Stimulated activated CD4-positive, alpha-beta T cell treated with anti-CD3 and anti-CD28 coated beads, Interleukin-12 subunit alpha, Interleukin-12 subunit beta, amount 100 ng/mL, for 24 hours (primary cell): ENCODE data around the gene AREL1.
"Not testable (repeated sequence)": the region's sequence is repeated elsewhere in the genome, so short reads cannot be mapped to it uniquely, and the experiment has no call there.

Experiments
- DNase-seq, 2 experiments: peaks; one replicate each; pipeline ENCODE4 v3.0.0-alpha.2; 2020; ENCODE audit warnings: low read depth in 2 of 2

AREL1 gene, protein sequence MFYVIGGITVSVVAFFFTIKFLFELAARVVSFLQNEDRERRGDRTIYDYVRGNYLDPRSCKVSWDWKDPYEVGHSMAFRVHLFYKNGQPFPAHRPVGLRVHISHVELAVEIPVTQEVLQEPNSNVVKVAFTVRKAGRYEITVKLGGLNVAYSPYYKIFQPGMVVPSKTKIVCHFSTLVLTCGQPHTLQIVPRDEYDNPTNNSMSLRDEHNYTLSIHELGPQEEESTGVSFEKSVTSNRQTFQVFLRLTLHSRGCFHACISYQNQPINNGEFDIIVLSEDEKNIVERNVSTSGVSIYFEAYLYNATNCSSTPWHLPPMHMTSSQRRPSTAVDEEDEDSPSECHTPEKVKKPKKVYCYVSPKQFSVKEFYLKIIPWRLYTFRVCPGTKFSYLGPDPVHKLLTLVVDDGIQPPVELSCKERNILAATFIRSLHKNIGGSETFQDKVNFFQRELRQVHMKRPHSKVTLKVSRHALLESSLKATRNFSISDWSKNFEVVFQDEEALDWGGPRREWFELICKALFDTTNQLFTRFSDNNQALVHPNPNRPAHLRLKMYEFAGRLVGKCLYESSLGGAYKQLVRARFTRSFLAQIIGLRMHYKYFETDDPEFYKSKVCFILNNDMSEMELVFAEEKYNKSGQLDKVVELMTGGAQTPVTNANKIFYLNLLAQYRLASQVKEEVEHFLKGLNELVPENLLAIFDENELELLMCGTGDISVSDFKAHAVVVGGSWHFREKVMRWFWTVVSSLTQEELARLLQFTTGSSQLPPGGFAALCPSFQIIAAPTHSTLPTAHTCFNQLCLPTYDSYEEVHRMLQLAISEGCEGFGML

DNA sequence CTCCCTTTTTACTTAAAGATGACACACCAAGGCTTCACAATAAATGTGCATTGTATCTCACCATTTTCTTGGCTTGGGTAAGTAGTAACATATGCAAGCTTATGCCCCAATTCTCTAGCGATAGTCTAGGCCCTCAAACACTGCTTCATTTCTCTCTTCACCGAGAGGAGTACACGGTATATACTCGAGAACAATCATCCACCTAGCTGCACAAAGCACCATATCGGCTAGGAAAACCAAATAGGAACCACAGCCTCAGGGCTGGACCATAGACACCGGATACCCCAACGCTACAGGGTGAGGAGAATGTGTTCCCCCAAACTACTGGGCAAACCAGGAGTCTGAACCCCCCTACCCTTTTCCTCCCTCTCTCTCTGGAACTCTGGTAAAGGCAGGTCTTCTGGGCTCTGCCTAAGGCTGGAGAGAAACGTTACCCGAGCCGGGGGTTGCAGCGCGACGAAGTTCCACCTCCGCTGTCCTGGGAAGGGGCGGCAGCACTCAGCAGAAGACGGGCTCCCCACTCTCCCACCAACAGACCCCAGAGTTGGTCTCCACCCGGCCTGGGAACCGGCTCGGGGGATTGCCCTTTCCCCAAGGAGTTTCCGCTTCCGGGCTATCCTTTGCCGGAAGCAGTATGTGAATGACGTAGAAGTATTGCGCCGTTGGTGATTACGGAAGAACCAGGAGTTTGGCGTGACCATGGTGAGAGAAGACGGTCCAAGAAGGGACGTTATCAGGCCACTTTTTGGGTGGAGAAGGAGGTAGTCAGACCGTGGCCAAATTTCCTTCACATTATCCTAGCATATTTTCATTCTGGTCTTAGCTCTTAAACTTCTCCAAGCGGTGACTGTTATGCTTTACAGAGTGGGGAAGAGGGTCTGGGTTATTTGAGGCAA is at the start of gene AREL1, which contains the start of gene FCF1:
Gene AREL1, minus strand, starts transcription at position 582 of the 896 bp plus-strand sequence. CDS start 27,465 bp downstream, outside the sequence.
Gene FCF1, plus strand, starts transcription at position 646 of the 896 bp plus-strand sequence. Its CDS starts 54 bp downstream, at position 700.
- peak; percentile 68 to 69 for DNase-seq

DNA sequence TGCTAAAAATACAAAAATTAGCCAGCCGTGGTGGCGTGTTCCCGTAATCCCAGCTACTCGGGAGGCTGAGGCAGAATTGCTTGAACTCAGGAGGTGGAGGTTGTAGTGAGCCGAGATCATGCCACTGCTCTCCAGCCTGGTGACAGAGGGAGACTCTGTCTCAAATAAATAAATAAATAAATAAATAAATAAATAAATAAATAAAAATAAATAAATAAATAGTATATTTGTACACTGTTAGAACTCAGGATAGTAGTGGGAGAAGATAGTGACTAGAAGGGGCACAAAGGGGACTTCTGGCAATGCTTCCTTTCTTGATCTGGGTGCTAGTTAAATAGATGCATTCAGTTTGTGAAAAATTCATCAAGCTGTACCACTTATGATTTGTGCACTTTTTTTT is 45.6 kb upstream of the AREL1 start:
- DNase-seq, result not testable (repeated sequence)

DNA sequence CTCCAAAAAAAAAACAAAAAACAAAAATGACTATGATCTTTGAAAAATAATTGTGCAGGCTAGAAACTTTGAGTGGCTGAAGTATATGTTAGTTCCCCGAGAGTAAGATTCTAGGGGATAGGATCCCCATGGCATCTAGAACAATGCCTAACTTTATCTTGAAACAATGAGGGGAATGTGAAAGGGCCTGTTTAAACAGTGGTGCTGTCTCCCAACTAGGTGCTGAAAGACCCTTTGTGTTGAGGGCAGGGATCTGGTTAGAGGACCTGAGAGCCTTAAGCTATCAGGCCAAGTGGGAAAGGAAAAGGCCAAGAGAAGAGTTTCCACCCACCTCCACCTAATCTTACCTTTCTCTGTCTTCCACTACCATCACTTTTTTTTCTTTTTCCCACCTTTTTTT is 43.4 kb upstream of the AREL1 start:
- DNase-seq, result no peak

DNA sequence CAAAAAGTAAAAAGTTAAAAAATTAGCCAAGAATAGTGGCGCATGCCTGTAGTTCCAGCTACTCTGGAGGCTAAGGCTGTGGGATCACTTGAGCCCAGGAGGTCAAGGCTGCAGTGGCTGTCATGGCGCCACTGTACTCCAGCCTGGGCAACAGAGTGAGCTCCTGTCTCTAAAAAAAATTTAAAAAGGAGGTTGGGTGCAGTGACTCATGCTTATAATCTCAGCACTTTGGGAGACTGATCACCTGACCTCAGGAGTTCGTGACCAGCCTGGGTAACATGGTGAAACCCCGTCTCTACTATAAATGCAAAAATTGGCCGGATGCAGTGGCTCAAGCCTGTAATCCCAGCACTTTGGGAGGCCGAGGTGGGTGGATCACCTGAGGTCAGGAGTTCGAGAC is 42.0 kb upstream of the AREL1 start:
- DNase-seq, result no peak

DNA sequence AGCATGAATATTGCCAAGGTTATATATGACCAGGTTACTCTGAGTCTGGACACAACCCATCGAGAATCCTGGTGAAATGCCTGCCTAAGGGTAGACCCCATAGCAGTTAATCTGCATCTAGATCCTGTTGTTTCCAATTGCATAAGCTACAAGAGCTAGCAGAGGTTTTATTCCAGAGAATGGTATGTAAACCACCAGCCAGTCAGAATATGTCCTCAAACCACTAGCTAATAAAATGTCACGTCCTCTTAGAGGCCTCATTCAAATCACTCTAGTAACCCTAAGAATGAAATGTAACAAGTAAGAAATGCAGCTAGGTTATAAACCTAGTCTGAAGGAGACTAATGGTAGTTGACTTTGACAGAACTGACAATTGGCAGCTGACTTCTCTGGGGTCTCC is 41.3 kb upstream of the AREL1 start:
- DNase-seq, result no peak

DNA sequence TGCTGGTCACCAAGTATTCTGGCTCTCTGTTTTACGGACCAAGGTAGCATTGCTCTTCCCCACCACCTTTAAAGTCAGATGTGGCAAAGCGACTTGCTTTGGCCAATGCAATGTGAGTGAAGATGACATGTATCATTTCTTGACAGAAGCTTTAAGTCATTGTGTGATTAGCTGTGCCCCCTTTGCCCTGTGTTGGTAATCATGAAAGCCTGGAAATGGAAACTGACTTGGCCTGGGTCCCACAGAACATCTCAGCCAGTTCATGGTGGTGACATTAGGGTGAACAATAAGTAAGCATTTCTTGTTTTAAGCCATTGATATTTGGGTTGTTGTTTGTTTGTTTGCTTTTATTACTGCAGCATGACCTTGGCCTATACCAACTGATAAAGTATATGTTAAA is 34.4 kb upstream of the AREL1 start:
- no peak for DNase-seq

DNA sequence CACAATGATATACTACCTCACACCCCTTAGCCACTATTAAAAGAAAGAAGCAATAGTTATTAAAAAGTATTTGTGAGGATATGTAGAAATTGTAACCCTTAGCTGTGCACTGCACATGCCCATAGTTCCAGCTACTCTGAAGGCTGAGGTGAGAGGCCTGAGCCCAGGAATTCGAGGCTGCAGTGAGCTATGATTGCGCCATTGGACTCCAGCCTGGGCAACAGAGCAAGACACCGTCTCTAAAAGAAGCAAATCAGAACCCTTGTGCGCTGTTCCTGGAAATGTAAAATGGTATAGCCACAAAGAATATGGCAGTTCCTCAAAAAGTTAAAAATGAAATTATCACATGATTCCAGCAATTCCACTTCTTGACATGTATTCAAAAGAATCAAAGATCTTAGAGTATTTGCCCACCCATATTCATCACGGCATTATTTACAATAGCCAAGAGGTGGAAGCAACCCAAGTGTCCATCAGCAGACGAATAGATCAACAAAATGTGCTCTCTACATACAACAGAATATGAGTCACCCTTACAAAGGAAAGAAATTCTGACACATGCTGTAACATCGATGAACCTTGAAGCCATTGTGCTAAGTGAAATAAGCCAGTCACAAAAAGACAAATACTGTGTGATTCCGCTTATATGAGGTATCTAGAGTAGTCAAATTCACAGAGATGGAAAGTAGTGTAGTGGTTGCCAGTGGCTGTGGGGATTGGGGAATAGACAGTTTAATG is 26.6 kb upstream of the AREL1 start:
- no peak for DNase-seq

DNA sequence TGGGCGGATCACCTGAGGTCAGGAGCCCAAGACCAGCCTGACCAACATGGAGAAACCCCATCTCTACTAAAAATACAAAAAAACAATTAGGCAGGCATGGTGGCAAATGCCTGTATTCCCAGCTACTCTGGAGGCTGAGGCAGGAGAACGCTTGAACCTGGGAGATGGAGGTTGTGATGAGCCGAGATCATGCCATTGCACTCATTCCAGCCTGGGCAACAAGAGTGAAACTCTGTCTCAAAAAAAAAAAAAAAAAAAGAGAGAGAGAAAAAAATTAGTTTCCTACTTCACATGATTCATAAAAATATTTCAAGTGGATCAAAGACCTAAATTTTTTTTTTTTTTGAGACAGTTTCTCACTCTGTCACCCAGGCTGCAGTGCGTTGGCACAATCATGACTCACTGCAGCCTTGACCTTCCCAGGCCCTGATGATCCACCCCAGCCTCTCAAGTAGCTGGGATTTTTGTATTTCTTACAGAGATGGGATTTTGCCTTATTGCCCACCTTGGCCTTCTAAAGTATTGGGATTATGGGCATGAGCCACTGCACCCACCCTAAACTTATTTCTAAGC is 25.0 kb upstream of the AREL1 start:
- DNase-seq, result no peak

DNA sequence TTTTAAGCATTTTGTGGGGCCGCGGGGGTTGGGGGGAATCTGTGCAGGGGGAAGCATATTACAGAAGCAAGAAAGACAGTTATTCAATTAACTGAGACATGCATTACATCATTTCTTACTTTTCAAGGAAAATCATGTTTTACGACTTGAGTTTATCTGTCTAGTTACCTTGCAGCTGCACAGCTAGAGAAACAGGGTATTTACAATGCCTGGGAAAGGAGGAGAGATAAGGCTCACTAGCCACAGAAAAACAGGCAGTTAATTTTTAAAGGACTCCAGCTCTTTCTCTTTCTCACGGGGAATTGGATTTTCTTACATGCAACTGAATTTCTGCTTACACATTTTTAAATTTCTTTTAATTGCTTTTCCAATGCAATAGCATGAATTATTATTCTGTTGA is 22.2 kb upstream of the AREL1 start:
- no peak for DNase-seq

DNA sequence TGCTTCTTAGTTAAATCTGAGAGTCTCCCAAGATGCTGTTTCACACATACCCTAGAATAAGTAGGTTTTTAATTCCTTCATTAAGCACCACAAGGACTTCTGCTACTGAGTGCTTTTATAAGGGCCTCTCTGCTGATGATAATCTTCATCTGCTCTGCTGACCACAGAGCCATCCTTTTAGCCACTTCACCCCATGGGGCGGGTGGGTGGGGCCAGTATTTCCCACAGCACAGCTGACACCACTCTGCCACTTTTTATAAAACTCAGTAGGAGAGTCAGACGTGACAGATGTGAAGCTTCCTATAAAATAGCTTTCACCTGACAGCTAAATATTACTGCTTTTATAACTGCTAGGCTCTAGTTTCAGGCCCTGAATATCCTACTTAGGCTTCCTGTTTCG is 20.3 kb upstream of the AREL1 start:
- DNase-seq, result no peak

DNA sequence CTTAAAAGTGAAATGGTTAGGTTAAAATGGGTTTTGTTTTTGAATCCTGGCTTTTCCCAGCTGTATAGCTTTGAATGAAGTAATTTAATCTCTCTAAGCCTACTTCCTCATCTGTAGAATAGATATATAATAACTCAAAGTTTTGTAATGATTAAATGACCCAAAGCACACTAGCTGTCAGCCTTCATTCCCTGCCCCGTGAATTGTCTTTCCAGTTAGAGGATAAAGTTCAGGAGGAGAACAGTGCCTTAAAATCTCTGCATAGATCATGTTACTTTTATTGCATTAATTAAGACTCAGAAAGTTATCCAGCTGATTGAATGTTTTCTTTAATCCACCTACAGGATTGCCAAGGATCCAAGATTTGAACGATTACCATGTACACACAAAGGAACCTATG is 19.5 kb upstream of the AREL1 start:
- no peak for DNase-seq

DNA sequence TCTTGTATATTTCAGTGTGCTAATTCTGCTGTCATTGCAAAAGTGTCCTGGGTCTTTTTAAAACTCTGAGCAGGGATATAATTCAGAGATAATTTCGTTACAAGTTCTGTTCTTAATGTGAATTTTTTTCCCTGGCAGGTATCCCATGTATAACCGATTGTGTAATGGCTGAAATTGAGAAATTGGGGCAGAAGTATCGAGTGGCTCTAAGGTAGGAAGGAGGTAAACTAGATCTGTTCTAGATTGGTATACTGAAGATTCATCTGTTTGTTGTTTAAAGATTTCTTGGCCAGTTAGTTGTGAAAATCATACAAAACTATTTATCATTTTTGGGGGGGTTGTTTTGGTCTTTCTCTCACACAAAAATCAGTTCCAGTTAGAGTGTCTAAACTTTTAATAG is 10.3 kb upstream of the AREL1 start:
- no peak for DNase-seq

DNA sequence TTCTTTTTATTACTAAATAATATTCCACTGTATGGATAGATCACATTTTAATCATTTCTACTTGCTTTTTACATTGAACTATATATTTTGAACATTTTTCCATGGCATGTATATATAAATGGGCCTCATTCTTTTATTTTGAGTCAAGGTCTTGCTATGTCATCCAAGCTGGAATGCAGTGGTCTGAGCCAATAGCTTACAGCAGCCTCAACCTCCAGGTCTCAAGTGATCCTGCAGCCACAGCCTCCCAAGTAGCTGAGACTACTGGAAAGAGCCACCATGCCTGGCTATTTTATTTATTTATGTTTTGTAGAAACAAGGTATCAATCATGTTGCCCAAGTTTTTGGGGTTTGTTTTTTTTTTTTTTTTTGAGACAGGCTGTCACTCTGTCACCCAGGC is 7.6 kb upstream of the AREL1 start:
- no peak for DNase-seq

DNA sequence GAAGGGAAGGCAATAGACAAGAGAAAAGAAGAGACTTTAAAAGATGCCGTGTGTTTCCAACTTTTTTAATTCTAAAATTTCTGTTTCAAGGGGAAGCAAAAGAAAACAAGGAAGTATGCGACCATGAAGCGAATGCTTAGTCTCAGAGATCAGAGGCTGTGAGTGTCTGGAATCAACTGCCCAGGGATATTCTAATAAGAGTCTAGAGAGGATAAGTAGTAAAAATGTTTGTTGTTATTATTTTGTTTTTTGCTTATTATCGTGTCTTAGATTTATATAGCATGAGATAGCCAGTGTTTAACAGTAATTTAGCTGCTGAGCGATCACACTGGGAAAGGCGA is 485 bp upstream of the AREL1 start:
- DNase-seq, result no peak

DNA sequence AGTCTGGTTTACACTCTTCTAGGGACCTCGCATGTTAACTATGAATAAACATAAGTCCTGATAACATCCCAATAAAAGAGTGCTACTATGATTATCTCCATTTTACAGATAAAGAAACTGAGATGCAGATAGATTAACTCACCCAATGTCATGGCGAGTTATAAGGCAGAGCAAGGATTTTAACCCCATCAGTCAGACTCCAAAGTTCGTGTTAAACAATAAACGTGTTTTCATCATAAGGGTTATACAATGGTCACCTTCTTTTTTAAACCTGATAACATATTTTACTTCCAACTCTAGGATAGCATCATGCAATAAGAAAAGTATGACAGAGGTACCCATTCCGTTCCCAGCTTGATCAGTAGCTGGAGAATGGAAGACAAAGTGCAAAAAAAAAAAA is 1.2 kb downstream of the AREL1 start:
- no peak for DNase-seq

DNA sequence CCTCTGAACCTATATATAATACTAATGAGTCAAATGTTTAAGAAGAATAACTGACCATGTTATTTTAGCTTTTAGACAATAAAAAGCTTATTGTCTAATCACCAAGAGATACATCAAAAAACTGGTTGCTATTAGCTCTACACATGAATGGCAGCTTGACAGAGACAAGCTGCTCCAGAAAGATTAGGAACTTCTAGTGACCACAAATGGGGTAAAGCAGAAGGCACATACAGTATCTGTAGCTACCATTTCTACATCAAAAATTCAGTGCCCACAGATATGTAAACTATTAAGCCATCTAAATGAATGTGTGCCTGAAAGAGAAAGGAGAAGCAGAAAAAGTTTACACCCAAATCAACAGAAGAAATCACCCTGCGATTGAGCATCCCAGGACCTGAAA is 2.4 kb downstream of the AREL1 start:
- no peak for DNase-seq

DNA sequence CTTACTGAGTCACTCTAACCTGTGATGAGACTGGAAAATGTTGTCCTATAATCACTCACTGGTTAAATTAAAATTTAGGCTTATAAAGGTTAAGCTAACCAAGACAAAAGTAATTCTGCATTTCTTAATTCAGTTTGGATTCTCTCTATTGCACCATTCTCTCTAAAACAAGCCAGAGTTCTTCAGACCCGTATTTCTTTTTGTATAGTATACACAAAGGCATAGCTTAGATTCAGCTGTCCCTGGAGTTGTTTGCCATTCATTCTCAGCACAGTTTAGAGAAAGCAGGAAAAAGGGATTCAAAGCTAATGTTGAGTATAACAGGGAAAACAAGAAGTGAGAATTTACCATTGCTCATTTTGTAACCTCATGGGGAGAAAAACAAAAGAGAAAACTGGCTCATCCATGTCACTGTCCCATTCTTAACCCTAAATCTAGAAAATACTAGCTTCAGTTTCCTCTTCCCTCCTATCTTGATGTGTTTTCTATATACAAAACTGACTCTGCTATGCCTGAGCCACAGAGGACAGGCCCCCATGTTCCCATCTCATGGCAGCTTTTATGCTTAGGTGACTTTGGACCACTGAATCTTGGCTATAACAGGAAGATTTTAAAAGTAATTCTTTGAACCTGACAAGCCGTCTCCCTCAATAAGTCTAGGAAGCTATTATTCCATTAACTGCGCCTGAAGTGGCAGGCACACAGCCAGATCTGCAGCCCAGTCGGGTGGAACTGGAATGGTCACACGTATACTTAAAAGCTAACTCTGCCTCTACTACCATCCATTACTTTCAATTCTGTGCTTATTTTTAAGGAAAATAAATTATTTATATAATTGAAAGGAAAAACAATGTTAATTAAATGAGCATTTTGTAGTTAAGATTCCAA is 7.0 kb downstream of the AREL1 start:
- DNase-seq, result no peak

DNA sequence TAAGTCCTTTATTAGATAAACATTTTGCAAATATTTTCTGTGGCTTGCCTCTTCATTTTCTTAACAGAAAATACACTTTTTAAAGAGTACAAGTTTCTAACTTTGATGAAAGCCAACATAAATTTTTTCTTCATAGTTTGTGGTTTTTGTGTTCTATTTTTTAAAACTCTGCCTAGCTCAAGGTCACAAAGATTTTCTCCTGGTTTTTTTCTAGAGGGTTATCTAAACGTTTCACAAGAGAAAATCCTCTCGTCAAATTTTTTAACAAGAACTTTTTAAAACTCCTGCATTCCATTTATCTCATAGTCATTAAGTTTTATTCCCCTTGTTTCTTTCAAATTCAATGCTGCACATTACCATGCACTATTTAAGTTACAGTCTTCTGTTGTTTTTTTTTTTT is 8.2 kb downstream of the AREL1 start:
- no peak for DNase-seq

DNA sequence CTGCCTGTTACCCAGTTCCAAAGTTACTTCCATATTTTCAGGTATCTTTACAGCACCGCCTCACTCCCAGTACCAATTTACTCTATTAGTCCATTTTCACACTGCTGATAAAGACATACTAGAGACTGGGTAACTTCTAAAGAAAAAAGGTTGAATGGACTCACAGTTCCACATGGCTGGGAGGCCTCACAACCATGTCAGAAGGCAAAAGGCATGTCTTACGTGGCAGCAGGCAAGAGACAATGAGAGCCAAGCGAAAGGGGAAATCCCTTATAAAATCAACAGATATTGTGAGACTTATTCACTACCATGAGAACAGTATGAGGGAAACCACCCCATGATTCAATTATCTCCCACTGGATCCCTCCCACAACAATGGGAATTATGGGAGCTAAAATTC is 9.8 kb downstream of the AREL1 start:
- DNase-seq, result no peak

DNA sequence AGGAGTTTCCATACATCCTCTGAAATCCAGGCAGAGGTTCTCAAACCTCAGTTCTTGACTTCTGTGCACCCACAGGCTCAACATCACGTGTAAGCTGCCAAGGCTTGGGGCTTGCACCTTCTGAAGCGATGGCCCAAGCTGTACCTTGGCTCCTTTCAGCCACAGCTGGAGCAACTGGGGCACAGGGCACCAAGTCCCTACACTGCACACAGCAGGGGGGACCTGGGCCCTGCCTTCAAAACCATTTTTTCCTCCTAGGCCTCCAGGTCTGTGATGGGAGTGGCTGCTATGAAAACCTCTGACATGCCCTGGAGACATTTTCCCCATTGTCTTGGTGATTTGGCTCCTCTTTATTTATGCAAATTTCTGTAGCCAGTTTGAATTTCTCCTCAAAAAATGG is 10.6 kb downstream of the AREL1 start:
- no peak for DNase-seq
